Fibroblast of skin of right quadriceps (primary cell): Measurements from ENCODE around the gene UNC93A.
"Not testable (repeated sequence)": the region's sequence is repeated elsewhere in the genome, so short reads cannot be mapped to it uniquely, and the experiment has no call there.

Source experiments
- DNase-seq: peaks from one replicate; pipeline ENCODE4 v3.0.0-alpha.2; 2013

UNC93A gene

GRCh38 chr6:167317172-167317571, 26.1 kb downstream of the UNC93A start:
- DNase-seq = no peak

GRCh38 chr6:167318354-167318753, 27.2 kb downstream of the UNC93A start:
- peak; percentile 11 for DNase-seq

- not testable (repeated sequence) for DNase-seq
Measured at GRCh38 chr6:167318856-167319255, 27.7 kb downstream of the UNC93A start.

- DNase-seq = peak; percentile 10
Measured at GRCh38 chr6:167319856-167320753, 29.0 kb downstream of the UNC93A start.

- DNase-seq = not testable (repeated sequence)
Measured at GRCh38 chr6:167320754-167321056, 29.6 kb downstream of the UNC93A start.

GRCh38 chr6:167321185-167321584, 30.1 kb downstream of the UNC93A start:
- not testable (repeated sequence) for DNase-seq

- no peak for DNase-seq
Measured at GRCh38 chr6:167323111-167323510, 32.0 kb downstream of the UNC93A start.

GRCh38 chr6:167324111-167324510, 33.0 kb downstream of the UNC93A start:
- DNase-seq = no peak

GRCh38 chr6:167325766-167326165, 34.7 kb downstream of the UNC93A start:
- DNase-seq = no peak

GRCh38 chr6:167327391-167327790, 36.3 kb downstream of the UNC93A start:
- no peak for DNase-seq

GRCh38 chr6:167328086-167328485, 37.0 kb downstream of the UNC93A start:
- no peak for DNase-seq

- no peak for DNase-seq
Measured at GRCh38 chr6:167329014-167329413, 37.9 kb downstream of the UNC93A start.

GRCh38 chr6:167330750-167331149, 39.6 kb downstream of the UNC93A start:
- no peak for DNase-seq

- DNase-seq = no peak
Measured at GRCh38 chr6:167331565-167331964, 40.5 kb downstream of the UNC93A start.

- DNase-seq = no peak
Measured at GRCh38 chr6:167336844-167337630, 45.9 kb downstream of the UNC93A start.

- no peak for DNase-seq
Measured at GRCh38 chr6:167337675-167338449, 46.7 kb downstream of the UNC93A start.

- DNase-seq = no peak
Measured at GRCh38 chr6:167338541-167339117, 47.5 kb downstream of the UNC93A start.

GRCh38 chr6:167341038-167341583, 50.0 kb downstream of the UNC93A start:
- DNase-seq = no peak

- no peak for DNase-seq
Measured at GRCh38 chr6:167341665-167342655, 50.8 kb downstream of the UNC93A start.

- DNase-seq = no peak
Measured at GRCh38 chr6:167342879-167343610, 51.9 kb downstream of the UNC93A start.

- no peak for DNase-seq
Measured at GRCh38 chr6:167345348-167345747, 54.2 kb downstream of the UNC93A start.
